Calu3 (cell line): Measurements from ENCODE around the gene NOD2. TPM values are rescaled to one million over a fixed set of nuclear protein-coding genes. Genes with fewer than 3 reads are reported as not detected.

Experiments
- BruUV-seq: library from RNA; stranded (reverse); fragments of 400-500 nt; replicated peaks from 2 replicates; lab custom pipeline; 2021; lab: Mats Ljungman, UMichigan
- CTCF ChIA-PET: fragments of 300-600 bp; sonication (Branson Sonifier 250); formaldehyde crosslinking; loops from one replicate; lab custom pipeline; 2022; ENCODE audit warnings: antibody characterized with exemption; lab: Charles Lee
- DNase-seq: peaks from one replicate; pipeline ENCODE4 v3.0.0; 2022
- H3K27ac Mint-ChIP-seq: one replicate; pipeline ENCODE4 v1.8.0; 2022; ENCODE audit warnings: mixed read lengths; ENCODE audit not compliant: unreplicated experiment
- H3K27me3 Mint-ChIP-seq: one replicate; pipeline ENCODE4 v1.8.0; 2022; ENCODE audit warnings: mixed read lengths; ENCODE audit not compliant: unreplicated experiment
- H3K36me3 Mint-ChIP-seq: one replicate; pipeline ENCODE4 v1.8.0; 2022; ENCODE audit warnings: mild to moderate bottlenecking, moderate library complexity, mixed read lengths; ENCODE audit not compliant: insufficient read depth, unreplicated experiment
- H3K4me1 Mint-ChIP-seq: one replicate; pipeline ENCODE4 v1.8.0; 2022; ENCODE audit warnings: mild to moderate bottlenecking, low read depth, mixed read lengths; ENCODE audit not compliant: unreplicated experiment
- H3K4me3 Mint-ChIP-seq: one replicate; pipeline ENCODE4 v1.8.0; 2022; ENCODE audit warnings: mild to moderate bottlenecking, low read depth, moderate library complexity, mixed read lengths; ENCODE audit not compliant: unreplicated experiment
- H3K9me3 Mint-ChIP-seq: one replicate; pipeline ENCODE4 v1.8.0; 2022; ENCODE audit warnings: low read depth, mixed read lengths; ENCODE audit not compliant: unreplicated experiment
- intact Hi-C: fragments of 100-400 bp; cut with micrococcal nuclease; formaldehyde crosslinking; loops from one replicate; pipeline ENCODE4 v1.10.0; 2022; ENCODE audit not compliant: unreplicated experiment
- total RNA-seq: library from RNA; stranded (reverse); gene quantifications from 2 replicates; pipeline ENCODE4 v1.2.3, GENCODE V29; 2022
- TF ChIP-seq, protein P1 (sequence below): fragments of 200-600 bp; IDR thresholded peaks from one replicate; pipeline ENCODE4 v1.8.0; 2022; ENCODE audit warnings: antibody characterized with exemption; ENCODE audit not compliant: unreplicated experiment

The NOD2 gene
- total RNA-seq, 1 experiment from 2014 or later, result 0.87 TPM

DNA sequence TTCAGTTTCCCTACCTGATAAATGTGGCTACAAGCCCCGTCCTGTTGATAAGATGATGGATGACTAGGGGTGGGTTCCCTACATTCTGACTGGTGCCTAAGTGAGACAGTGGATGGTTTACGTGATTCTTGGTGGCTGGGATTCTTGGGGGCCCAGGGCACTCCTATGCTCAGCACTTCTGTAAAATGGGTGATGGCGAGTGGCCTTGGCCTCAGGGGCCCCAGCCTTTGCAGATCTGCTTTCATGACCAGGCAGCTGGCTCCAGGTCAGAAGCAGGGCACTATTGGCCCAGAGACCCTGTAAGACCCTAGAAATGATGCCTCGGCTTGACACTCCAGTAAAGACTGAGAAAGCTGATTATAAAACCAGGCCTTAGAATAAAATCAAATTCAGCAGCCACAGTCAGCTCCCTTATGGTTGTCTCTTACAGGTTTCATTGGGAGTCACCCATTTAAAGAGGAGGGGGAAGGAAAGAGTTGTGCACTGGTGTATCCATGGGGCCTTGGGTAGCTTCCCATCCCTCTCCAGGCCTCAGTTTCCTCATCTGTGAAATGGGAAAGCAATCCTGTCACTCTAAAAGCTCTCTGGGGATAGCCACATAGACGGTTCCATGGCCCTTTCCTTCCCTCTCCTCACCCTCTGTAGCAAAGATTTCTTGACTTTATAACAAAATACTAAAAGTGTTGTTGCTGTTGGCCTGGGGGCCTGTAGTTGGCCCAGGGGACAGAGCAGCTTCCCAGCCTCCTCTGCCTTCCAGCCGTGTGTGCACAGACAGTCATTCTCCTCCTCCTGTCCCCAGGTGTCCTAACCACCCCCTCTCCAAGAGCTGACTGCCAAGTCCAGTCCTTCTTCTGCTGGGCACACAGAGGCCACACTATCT, 13.5 kb upstream of the NOD2 start:
- H3K4me3 Mint-ChIP-seq, result no peak overlapping the region
- H3K9me3 Mint-ChIP-seq, result no peaks in the 10 kb centered on the region
- peaks cover 20% of the 10 kb centered on the region for H3K27me3 Mint-ChIP-seq
- no TSS peak for BruUV-seq
- CTCF ChIA-PET, result no interaction called here
- H3K4me1 Mint-ChIP-seq, result peaks cover 15% of the 10 kb centered on the region
- H3K36me3 Mint-ChIP-seq, result no peaks in the 10 kb centered on the region
- H3K27ac Mint-ChIP-seq, result no peak overlapping the region
- DNase-seq, result no peak
- intact Hi-C loops, result no loop called here
- TF ChIP-seq, protein P1, sequence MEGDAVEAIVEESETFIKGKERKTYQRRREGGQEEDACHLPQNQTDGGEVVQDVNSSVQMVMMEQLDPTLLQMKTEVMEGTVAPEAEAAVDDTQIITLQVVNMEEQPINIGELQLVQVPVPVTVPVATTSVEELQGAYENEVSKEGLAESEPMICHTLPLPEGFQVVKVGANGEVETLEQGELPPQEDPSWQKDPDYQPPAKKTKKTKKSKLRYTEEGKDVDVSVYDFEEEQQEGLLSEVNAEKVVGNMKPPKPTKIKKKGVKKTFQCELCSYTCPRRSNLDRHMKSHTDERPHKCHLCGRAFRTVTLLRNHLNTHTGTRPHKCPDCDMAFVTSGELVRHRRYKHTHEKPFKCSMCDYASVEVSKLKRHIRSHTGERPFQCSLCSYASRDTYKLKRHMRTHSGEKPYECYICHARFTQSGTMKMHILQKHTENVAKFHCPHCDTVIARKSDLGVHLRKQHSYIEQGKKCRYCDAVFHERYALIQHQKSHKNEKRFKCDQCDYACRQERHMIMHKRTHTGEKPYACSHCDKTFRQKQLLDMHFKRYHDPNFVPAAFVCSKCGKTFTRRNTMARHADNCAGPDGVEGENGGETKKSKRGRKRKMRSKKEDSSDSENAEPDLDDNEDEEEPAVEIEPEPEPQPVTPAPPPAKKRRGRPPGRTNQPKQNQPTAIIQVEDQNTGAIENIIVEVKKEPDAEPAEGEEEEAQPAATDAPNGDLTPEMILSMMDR, result no peak

DNA sequence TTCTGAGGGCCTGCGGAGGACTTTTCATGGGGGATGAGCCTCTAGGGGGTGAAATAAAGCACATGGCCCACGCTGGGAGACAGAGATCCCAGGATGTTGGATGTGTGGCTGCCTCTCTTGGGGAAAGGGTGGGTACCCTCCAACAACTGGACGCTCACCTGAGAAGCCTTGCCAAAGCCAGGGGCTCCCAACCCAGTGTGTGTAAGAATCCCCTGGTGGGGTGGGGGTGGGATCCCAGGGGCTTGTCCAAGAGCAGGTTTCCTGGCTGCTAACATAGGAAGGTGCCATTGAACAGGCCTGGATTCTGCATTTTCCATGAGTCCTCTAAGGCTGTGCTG, 12.9 kb upstream of the NOD2 start:
- Mint-ChIP-seq H3K9me3 (no peaks in the 10 kb centered on the region), H3K36me3 (no peaks in the 10 kb centered on the region), H3K27me3 (peaks cover 26% of the 10 kb centered on the region), H3K27ac (no peak overlapping the region), H3K4me1 (peaks cover 15% of the 10 kb centered on the region), H3K4me3 (no peak overlapping the region)
- CTCF ChIA-PET, result no interaction called here
- intact Hi-C loops, result no loop called here
- TF ChIP-seq, protein P1, result no peak
- DNase-seq, result no peak
- BruUV-seq, result no TSS peak

DNA sequence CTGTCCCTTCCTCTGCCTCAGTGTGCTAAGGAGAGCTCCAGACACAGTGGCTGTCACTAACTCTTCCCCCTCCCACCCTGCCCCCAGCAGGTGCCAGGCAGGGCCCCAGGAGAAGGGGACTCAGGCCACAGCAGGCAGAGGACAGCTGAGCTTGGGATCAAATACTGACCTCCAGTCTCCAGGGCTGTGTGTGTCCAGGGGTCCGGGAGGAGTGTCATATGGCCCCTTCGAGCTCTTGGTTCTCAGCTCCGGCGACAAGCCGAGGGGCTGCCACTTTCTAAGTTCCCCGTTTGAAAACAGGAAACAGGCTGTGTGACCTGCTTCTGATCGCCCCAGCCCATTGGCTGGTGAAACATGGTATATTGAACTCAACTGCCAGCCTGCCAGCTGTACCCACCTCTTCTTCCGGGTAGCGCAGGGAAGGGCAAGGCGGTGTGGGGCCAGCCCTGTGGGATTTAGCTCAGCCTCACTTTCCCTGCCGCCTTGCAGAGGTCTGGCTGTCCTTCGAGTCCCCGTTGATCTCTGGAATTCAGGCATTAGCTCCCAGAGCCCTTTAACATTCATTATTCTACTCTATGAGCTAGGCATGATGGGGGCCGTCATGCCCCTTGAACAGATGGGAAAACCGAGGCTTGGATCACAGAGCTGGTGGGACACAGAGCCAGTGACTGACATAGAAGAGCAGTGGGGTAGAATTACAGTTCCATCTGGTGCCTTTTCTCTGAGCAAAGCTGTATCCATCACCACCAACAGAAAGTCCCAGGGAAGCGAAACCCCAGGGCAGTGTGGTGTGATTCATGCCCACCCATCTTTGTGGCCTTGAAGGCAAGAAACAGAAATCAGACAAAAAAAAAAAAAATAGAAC, 12.2 kb upstream of the NOD2 start, which contains the start of gene SNX20:
Gene SNX20, minus strand, starts transcription at position 292 of the 865 bp plus-strand sequence. CDS start 3,786 bp downstream, outside the sequence.
- intact Hi-C loops, result no loop called here

DNA sequence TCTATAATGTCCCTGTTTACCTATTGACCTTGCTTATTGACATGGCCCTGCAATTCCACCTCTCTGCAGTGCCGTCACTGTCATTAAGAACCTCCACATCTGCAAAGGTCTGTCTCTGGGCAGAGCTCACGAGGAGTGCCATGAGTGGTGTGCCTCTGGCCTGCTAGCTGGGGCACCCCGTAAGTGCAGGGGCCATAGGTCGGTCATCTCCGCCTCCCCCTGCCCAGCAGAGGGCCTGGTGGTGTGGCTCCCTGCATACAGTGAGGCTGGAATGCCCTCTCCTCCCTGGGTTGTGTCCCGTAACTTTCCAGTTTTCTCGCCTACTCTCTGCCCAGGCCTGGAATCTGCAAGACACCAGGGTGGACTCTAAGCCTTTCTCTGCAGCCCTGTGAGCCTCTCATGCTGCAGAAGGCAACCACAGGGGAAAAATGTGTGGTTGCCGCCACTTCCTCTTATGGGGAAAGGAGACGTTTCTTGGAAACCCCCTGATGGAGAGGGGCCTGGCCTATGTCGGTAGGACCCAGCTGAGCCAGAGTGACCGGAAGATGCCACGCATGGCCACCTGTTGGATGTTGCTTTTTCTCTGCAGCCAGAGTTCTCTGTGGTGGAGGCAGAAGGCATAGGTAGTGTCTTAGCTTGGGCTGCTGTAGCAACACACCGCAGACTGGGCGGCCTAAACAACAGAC, 9.6 kb upstream of the NOD2 start:
- peaks cover 41% of the 10 kb centered on the region for H3K27me3 Mint-ChIP-seq
- H3K9me3 Mint-ChIP-seq, result no peaks in the 10 kb centered on the region
- H3K4me1 Mint-ChIP-seq, result no peaks in the 10 kb centered on the region
- H3K4me3 Mint-ChIP-seq, result no peak overlapping the region
- no peak overlapping the region for H3K27ac Mint-ChIP-seq
- H3K36me3 Mint-ChIP-seq, result no peaks in the 10 kb centered on the region
- BruUV-seq, result no TSS peak
- TF ChIP-seq, protein P1, result no peak
- CTCF ChIA-PET, result no interaction called here
- intact Hi-C loops, result no loop called here
- DNase-seq, result no peak

More for the DNA sequence above, 12.2 kb upstream of the NOD2 start, which contains the start of gene SNX20:
- CTCF ChIA-PET, result interaction anchor here (0.7 kb wide), 1 partner anchor 293 kb away, joined by 3 read pairs; no protein-coding TSS in a partner anchor
- Mint-ChIP-seq H3K27ac (no peak within 1 kb of the TSS), H3K4me1 (peaks cover 8% of the 10 kb centered on the region), H3K9me3 (no peaks in the 10 kb centered on the region), H3K4me3 (no peak within 1 kb of the TSS), H3K27me3 (peaks cover 32% of the 10 kb centered on the region), H3K36me3 (no peaks in the 10 kb centered on the region)
- TF ChIP-seq, protein P1, result no peak
- BruUV-seq, result no TSS peak
- no peak for DNase-seq
